ENCODE results near the gene AMOTL2.

Gene AMOTL2

GRCh38 chr3:134331811-134332199 is 42.4 kb downstream of the AMOTL2 start:
- no peak for DNase-seq

DNA sequence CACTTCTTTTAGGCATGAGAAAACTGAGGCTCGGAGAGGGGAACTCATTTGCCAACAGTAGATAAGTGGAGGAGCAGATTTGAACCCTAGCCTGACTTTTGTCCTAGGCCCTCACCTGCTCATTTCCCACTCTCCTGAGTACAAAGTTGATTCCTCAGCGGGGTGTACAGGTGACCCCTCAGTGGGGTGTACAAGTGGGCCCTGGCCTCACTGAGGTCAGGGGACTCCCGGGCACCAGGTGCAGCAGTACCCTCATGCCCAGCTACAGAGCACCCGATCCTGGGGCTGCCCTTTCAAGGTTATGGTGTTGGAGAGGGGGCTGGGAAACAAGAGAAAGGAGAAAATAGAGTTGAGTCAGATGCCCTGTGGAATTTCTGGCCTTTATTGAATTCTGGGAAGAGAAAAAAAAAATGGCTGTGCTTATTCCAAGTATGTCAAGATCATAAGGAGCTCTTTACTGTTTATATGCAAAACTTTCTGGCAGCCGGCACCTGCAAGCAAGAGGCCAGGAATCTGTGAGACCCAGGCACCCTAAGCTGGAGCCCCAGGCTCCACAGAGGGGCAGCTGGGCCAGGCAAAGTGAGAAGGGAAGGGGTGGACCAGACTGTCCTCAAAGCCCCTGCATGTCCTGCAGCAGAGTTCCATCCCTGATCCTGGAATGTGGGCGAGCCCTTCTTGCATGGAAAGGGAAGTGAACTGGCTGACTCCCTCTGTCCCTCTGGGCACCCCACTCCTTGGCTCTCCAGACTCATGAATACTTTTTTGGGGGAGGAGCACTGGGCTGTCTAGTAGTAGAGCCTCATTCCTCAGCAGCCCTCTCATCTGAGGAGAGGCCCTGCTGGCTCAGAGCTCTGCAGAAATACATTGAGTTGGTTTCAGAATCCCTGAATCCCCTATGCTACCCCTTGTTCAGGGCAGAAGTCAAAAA is 43.1 kb downstream of the AMOTL2 start:
- DNase-seq = peak; percentile 90

DNA sequence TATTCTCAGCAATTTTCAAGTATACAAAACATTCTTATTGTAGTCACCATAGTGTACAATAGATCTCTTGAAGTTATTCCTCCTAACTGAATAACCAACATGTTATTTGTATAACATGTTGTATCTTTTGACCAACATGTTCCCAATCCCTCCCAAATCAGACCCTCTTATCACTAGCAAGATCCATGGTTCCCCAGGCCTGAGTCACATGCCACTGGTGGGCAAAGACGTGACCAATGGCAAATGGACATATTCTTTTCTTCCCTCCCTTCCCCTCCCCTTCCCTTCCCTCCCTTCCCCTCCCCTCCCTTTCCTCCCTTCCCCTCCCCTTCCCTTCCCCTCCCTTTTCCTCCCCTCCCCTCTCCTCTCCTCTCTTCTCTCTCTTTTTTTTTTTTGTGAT is 45.4 kb downstream of the AMOTL2 start:
- no peak for DNase-seq

DNA sequence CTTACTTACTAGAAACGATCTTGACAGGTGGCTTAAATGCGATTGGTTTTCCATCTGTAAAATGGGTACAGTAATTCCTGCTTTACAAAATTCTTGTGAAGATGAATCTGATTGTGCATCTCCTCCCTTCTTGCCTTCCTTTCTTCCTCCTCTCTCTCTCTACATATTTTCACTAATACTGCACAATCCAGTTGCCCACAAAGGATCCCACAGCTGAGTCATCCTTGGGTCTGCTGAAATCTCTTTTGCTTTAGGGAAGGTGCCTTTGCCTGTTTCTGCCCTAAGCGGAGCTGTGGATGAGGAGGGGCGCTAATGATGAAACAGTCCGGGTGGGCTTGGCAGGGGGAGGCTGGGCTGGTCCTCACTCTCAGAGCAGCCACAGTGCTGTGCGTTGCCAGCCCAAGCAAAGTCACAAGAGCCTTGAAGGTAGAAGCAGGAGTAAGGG is 46.1 kb downstream of the AMOTL2 start:
- peak; percentile 95 for DNase-seq

DNA sequence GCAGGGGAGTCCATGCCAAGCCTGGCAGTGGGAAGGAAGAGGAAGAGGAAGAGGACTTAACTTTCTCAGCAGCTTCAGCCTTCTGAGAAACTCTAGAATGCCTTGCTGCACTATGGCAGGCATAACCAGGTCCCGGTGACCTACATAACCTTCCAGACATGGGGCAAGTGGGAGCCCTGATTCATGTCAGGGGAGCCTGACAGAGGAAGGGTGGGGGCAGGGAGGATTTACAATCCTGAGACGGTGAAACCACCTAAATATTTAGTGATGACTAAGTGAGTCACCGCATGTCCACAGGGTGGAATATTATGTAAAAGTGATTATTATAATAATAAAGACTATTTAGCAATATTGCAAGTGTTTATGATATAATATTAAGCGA is 46.7 kb downstream of the AMOTL2 start:
- peak; percentile 94 for DNase-seq

DNA sequence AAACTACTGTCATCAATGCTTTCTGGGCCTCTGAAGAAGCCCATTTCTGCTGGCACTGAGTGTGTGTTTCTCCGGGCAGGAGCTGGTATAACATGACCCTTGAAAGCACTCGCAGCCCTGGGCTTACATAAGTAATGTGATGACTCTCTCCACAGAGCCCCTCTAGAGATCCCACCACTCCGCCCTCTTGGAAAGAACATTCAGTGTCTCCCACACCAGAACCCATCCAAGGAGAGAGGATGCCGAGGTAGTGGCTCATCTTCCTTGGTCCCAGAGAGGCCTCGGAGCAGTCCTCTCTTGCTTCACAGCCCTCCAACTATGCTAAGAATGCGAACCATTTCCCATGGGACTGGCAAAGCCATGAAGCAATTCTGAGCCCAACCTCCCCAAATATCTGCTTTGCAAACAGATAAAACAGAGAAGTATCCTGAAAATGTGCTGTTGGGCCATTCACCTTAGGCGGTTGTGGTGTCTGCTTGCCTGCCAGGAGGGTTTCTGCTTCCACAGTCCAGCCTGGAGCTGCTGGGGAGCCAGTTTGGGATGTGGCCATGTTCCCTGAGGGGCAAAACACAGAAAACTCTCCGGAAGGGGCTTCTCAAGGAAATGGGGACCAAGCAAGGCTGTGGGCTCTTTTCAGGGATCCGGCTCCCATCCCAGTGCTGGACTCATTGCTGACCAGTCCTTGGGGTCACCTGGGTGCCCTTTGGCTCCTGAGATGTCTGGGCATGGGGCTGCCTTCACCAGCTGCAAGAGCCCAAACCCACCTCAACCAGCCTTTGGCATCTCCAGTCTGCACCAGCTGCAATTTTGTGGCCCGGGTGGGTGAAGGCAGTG is 47.3 kb downstream of the AMOTL2 start:
- peak; percentile 100 for DNase-seq

DNA sequence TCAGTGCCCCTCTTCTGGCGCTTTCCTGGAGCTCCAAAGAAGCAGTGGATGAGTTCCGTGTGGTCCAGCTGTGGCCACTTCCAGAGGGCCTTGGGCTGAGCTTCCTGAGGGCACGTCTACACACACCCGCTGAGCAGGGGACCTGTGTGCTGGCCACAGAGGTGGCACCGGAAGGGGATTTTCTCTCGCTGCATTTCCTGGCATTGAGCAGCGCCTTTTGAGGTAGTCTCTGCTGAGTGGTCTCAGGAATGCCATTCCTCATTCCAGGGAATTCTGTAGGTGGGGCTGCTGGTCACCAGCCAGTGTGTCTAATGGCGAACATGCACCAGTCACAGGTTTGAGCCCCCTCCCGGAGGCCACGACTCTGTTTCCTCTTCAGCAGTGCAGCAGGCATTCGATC is 48.1 kb downstream of the AMOTL2 start:
- no peak for DNase-seq

DNA sequence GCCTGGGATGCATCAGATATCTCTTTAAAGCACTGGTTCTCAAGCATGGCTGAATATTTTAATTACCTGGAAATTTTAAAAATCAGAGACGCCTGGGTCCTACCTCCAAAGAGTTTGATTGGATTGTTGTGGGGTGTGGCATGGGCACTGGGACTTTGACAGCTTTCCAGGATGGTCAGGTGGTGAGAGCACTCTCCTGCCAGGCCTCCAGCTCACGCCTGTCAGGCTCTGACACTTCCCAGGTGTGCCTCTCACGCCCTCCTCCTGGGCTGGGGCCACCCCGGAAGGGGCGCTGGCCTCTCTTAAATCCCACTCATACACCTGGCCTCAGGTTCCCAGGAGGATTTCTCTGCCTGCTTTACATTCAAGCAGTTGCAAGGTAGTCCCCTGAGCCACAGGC is 48.5 kb downstream of the AMOTL2 start:
- DNase-seq = no peak

DNA sequence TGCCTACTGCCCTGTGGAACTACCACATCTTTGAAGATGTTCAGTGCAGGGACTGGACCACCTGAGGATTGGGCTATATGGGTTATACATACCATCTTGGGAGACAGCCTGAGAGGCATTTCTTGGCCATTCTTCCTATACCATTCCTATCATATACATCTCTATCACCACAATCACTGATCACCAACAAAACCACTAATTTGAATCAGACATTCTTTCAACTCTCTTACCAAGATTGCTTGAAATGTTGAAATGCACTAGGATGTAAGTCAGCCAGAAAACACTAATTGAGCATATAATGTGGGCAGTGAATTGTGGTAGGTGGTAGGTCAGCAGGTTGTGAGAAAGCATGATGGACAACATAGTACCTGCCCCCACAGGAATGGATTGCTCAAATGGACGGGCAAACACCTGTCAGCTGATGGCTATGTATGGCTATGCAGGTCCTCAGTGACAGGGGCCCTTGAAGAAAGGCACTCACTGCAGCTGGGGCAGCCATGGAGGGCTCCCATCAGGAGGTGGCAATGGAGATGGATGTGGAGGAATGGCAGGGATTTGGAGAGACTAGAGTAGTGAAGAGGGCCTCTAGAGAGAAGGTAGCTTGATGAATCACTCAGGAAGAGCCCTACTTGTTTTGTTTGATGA is 49.1 kb downstream of the AMOTL2 start:
- DNase-seq = no peak

- no peak for DNase-seq
Observed at GRCh38 chr3:134323966-134324962, 50.0 kb downstream of the AMOTL2 start.

GRCh38 chr3:134322286-134322685 is 52.0 kb downstream of the AMOTL2 start:
- DNase-seq = no peak

- peak; percentile 46 for DNase-seq
Observed at GRCh38 chr3:134320749-134321148, 53.5 kb downstream of the AMOTL2 start.

DNA sequence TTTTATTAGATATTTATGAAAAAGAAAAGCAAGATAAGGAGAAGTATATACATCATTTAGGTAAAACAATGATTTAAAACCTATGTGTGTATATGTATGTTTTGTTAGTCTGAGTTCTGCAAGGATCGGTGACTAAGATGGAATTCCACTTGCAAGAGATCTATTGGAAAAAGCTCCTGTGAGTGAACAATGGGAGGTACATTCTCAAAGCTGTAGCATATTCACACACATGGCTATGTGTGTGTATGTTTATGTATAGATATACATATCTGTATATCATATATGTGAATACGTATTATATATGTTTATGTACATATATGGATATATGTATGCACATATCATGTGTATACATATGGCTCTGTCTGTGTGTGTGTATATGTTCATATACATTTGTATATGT is 54.3 kb downstream of the AMOTL2 start:
- no peak for DNase-seq

- no peak for DNase-seq
Observed at GRCh38 chr3:134318166-134318565, 56.1 kb downstream of the AMOTL2 start.

DNA sequence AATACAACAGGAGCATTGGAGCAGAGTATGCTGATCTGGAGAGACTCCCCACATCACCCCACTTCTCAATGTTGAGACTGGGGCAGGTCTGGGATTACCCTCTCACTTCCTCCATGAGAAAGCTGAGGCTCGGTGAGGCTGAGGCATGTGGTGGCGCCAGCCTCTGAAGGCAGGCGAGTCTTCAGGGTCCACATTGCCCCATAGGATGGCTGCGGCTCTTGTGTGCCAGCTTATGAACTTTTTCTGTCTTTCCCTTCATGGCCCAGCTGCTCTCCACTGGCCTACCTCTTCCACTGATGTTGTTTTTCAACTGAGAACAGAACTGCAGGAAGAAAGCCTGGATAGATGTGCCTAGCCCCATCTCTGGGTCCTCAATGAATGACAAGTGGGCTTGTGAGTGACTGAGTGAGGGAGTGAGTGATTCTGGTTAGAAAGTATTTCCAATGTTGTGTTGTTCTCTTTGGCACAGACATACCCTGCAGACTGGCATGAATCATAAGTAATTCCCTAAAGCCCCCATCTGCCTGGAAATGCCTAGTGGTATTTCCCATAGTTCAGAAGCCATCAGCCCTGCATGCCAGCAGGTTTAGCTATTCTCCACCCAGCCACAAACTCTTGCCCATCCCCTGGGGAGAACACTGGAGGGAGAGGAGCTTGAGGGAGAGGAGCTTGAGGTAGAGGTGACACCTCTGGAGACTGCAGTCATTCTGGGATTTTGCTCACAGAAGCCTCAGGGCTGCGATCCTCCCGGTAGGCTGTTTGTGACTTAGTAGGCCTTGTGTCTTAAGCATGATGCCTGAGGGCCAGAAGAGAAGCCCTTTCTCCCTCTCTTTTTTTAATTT is 56.9 kb downstream of the AMOTL2 start:
- peak; percentile 88 for DNase-seq

DNA sequence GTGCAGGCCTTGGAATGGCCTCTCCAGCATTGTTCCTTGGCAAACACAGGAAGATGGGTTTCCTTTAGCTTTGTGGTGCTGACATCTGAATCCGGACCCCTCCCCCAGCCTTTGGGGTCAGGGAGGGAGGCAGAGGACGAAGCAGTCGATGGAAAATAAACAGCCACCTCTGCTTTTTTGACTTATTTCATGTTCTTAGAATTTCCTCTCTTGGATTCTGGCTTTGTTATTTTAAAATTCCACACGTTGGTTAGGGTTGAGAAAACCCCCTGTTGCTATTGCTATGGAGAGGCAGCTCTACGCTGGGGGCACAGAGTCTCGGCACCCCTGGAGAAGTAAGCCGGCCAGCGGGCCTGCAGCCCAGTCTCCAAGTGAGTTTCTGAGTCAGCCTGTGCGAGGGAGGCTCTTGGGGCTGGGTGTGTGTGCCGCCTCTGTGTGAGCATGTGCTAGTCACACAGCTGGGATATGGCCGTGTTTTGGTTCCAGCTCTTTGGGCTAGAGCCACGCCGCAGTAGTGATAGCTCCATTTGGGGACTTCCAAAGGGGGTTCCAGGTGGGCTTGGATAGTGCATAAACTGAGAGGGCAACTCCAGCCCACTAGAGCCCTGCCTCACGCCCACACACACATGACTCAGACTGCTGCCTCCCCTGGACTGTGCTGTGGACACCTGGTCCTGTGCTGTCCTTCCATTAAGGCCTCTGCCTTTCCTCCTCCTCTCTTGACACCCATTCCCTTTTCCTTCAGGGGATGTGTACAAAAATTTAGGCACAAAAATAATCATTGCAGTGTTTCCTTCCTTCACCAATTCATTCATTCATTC is 58.8 kb downstream of the AMOTL2 start:
- DNase-seq = peak; percentile 86

DNA sequence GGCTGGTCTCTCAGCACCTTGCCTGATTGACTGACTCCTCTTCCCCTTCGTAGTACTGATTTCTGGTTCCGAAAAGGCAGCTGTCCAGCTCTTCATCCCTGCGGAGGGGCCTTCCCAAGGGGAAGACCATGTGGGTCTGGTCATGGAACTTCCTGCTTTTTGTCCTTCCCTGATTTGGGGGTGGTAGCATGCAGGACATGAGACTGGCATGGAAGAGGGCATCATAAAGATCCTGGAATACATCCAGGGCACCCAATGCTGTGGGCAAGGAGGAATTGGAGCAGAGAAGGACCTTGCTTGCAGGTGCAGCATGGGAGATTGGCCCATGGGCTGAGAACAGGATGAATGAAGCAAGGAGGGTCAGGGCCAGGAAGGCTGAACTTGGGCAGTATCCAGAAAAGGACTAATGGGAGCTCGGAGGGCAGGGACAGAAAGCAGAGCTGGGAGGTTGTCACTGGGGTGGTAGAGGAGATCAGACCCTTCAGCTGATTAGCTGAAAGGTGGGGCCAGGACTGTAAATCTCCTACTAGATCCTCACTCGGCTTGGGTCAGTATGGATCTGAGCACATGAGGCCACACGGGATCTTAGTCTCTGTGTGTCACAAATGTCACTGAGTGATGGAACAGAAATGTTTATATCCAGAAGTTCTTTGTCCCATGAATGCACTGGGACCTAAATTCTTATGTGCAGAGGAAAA is 59.5 kb downstream of the AMOTL2 start:
- peak; percentile 48 for DNase-seq

GRCh38 chr3:134313847-134314587 is 60.2 kb downstream of the AMOTL2 start:
- DNase-seq = peak; percentile 56

All from EL (cell line).